GM12873 (cell line): ENCODE results near the gene SIDT2.

ENCODE experiments used
- TF ChIP-seq, protein P1 (sequence below): IDR thresholded peaks from 2 replicates; pipeline ENCODE4 v1.5.1; 2012; ENCODE audit warnings: low read depth, mild to moderate bottlenecking, moderate library complexity, low read length, control low read depth; ENCODE audit not compliant: insufficient read depth; ENCODE audit errors: missing control alignments

Gene SIDT2

DNA sequence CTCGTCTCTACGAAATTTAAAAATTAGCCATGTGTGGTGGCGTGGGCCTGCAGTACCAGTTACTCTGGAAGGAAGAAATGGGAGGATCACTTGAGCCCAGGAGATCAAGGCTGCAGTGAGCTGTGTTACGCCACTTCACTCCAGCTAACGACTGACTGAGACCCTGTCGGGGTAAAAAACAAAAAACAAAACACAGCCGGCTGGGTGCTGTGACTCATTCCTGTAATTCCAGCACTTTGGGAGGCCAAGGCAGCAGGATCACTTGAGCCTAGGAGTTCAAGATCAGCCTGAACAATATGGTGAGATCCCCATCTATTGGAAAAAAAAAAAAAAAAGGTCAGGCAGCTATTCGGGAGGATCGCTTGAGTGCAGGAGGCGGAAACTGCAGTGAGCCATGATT, 32.0 kb upstream of the SIDT2 start:
- TF ChIP-seq, protein P1, sequence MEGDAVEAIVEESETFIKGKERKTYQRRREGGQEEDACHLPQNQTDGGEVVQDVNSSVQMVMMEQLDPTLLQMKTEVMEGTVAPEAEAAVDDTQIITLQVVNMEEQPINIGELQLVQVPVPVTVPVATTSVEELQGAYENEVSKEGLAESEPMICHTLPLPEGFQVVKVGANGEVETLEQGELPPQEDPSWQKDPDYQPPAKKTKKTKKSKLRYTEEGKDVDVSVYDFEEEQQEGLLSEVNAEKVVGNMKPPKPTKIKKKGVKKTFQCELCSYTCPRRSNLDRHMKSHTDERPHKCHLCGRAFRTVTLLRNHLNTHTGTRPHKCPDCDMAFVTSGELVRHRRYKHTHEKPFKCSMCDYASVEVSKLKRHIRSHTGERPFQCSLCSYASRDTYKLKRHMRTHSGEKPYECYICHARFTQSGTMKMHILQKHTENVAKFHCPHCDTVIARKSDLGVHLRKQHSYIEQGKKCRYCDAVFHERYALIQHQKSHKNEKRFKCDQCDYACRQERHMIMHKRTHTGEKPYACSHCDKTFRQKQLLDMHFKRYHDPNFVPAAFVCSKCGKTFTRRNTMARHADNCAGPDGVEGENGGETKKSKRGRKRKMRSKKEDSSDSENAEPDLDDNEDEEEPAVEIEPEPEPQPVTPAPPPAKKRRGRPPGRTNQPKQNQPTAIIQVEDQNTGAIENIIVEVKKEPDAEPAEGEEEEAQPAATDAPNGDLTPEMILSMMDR, result no peak

DNA sequence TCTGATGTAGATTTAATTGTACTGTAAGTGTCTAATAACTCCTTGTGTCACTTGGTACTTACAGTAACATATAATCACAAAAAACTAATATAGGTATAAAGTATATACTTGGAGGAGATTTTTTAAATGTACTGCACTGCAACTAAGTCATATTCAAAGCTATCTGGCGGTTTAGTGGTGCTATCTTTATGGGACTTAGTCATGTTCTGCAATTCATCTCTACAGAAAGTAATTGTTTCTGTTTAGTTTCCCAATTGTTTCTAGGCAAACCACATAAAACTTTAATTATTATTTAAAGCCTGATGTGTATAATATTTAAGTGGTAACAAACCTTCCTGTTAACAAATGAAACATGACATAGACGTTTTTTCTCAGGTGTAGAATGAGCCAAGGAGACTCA, 26.5 kb upstream of the SIDT2 start:
- TF ChIP-seq, protein P1, result no peak

DNA sequence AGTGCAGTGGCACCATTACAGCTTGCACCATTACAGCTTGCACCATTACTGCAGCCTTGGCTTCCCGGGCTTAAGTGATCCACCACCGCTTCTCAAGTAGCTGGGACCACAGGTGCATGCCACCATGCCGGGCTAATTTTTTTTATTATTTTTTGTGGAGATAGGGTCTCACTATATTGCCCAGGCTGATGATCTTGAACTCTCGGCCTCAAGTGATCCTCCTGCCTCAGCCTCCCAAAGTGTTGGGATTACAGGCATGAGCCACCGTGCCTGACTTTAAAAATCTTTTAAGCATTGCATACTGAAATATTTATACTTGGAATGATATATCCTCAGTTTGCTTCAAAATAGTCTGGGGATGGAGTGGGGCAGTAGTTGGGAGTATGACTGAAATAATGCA, 24.1 kb upstream of the SIDT2 start:
- TF ChIP-seq, protein P1, result no peak

DNA sequence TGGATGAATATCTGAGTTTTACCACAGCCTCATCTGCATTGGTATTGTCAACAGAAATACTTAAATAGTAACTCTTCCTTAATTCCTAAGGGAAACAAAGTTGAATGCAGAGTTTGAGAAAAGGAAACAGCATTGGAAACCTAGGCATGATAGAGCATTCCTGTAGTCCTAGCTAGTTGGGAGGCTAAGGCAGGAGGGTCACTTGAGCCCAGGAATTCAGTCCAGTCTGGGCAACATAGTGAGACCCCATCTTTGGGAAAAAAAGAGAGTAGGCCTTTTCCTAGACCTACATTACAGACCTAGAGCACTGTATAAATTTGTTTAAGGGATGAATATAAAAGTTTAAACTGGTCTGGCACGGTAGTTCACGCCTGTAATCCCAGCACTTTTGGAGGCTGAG, 21.0 kb upstream of the SIDT2 start:
- TF ChIP-seq, protein P1, result no peak

DNA sequence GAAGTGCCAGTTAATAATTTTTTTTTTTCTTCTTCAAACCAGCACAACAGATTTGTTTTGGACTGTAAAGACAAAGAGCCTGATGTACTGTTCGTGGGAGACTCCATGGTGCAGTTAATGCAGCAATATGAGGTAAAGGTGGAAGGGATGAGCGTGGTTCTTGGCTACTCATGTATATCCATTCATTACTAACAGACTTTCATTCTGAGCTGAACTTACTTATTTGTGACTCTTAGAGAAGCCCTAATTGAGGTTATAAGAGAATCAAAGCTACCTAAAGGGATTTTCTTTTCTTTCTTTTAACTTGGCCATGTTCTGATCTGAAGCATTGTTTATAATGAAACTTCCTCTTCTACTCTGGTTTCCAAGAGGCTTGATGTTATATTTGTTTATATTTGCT, 18.7 kb upstream of the SIDT2 start:
- TF ChIP-seq, protein P1, result no peak

DNA sequence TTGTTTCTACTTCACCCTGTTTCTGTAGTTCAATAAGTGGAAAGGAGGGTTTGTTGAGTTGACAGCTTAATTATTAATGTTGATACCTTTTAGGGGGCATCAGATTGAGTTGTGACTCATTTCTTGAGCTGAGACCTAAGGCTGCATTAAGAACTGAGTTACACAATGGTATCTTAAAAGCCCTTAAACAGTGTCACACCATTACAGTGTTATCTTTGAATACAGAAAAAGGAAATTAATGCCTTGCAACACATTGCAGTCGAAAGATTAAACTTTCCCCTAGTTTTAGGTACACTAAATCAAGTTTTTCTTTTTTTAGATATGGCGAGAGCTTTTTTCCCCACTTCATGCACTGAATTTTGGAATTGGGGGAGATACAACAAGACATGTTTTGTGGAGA, 17.7 kb upstream of the SIDT2 start:
- TF ChIP-seq, protein P1, result no peak

DNA sequence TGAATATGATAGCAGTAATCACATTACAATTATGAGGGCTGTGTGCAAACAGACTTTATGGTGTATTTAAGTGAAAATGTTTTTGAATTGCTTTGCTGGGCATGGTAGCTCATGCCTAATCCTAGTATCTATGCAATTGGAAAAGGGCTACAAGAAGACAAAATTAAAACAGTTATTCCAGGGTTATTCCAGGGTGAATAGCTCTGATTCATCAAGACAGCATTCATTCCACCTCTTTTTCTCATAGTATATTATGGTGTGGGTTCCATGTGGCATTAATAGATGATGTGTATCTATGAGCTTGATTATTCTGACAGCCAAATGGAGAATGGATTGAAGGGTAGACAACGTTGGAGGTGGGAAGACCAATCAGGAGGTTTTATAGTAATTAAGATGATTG, 12.1 kb upstream of the SIDT2 start:
- TF ChIP-seq, protein P1, result no peak
